ENCODE measurements around the gene KRT74.

KRT74 gene

DNA sequence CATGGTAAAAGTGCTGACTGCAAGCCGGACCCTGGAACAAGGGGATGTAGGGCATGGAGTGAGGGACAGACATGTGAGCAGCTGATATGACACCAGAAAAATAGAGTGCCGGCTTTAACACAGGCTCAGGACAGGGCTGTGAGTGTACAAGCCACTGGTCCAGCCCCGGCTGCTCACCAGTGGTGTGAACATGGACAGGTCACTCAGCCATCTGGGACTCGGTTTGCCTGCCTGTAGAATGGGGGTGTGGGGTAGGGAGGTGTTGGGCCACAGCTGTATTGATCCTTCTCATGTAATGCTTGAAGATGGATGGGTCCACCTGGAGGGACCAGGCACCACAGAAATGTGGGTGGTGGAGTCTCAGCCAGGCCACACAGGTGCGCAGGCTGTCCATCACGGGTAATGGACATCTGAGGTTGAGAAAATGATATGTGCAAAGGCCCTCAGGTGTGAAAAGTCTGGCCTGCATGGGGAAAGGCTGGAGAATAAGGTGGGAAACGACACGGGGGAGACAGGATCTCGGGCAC, 10.6 kb upstream of the KRT74 start:
- DNase-seq (ENCODE audit: extremely low read depth, low read depth): no peak
- TF ChIP-seq, protein P1, sequence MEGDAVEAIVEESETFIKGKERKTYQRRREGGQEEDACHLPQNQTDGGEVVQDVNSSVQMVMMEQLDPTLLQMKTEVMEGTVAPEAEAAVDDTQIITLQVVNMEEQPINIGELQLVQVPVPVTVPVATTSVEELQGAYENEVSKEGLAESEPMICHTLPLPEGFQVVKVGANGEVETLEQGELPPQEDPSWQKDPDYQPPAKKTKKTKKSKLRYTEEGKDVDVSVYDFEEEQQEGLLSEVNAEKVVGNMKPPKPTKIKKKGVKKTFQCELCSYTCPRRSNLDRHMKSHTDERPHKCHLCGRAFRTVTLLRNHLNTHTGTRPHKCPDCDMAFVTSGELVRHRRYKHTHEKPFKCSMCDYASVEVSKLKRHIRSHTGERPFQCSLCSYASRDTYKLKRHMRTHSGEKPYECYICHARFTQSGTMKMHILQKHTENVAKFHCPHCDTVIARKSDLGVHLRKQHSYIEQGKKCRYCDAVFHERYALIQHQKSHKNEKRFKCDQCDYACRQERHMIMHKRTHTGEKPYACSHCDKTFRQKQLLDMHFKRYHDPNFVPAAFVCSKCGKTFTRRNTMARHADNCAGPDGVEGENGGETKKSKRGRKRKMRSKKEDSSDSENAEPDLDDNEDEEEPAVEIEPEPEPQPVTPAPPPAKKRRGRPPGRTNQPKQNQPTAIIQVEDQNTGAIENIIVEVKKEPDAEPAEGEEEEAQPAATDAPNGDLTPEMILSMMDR (IDR thresholded peaks at IDR 0.05; ENCODE audit: low read depth, low read length, missing control alignments): no peak

DNA sequence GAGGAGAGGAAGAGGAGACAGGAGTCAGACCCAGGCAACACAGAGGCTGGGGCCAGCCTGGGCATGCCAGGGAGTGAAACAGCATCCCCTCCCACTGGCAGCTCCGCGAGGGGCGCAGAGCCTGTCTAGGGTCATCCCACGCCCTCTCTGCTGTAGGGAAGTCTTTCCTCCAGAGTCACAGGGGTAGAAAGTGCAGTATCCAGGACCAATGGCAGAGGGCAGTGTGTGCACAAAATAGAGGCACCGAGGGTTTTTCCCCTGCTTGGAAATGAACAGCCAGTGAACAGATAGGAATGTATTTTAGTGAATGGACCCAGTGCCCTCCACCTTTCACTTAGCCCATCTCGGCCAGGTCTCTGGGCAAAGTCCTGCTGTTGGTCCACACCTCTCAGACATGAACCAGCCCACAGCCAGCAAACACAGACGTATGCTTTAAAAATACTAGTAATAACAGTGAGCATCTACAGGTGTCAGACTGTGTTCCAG, 9.4 kb upstream of the KRT74 start:
- TF ChIP-seq, protein P1 (IDR thresholded peaks at IDR 0.05; ENCODE audit: low read depth, low read length, missing control alignments): peak; percentile 67
- peak; percentile 35 for DNase-seq (ENCODE audit: extremely low read depth, low read depth)
- H3K4me3 ChIP-seq (replicated peaks; ENCODE audit: low read depth, low read length): no peak overlapping the region

More for the DNA sequence above, 10.6 kb upstream of the KRT74 start:
- H3K4me3 ChIP-seq (replicated peaks; ENCODE audit: low read depth, low read length): no peak overlapping the region

DNA sequence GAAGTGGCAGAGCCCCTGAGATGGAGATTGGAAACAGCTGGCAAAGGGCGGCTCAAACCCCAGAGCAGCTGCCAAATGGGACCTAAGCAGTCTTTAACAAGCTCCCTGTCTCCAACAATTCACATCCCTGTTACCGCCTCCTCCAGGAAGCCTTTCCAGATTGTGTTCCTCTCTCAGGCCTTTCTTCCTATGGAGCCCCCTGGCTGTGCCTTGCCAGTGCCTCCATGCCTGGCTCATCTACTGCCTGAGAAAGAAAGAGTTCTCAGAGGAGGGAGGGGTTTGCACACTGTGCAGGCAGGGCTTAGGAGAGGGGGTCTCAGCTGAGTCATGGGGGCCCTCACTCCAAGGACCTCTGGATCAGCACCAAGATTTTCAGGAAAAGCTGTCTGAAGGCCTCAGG, 8.8 kb upstream of the KRT74 start:
- TF ChIP-seq, protein P1 (IDR thresholded peaks at IDR 0.05; ENCODE audit: low read depth, low read length, missing control alignments): no peak
- no peak overlapping the region for H3K4me3 ChIP-seq (replicated peaks; ENCODE audit: low read depth, low read length)
- no peak for DNase-seq (ENCODE audit: extremely low read depth, low read depth)

DNA sequence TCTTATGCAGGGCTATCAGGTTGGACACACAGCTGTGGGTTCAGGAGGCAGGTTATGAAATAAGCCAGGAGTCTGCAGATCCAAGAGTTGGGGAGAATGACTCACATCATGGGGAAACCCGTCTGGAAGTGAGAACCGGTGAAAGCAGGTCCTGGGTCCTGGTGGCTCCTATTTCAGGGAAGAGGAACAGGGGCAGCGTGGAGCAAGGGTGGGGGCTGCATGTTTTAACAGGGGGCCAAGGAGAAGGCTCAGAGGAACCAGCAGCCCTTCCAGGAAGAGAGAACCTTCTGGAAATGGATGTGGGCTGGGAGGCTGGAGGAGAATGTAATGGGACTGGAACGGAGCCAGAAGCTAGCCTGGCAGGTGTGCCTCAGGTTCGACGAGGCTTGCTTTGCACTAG, 7.8 kb upstream of the KRT74 start:
- no peak for DNase-seq (ENCODE audit: extremely low read depth, low read depth)
- H3K4me3 ChIP-seq (replicated peaks; ENCODE audit: low read depth, low read length): no peak overlapping the region
- TF ChIP-seq, protein P1 (IDR thresholded peaks at IDR 0.05; ENCODE audit: low read depth, low read length, missing control alignments): no peak

DNA sequence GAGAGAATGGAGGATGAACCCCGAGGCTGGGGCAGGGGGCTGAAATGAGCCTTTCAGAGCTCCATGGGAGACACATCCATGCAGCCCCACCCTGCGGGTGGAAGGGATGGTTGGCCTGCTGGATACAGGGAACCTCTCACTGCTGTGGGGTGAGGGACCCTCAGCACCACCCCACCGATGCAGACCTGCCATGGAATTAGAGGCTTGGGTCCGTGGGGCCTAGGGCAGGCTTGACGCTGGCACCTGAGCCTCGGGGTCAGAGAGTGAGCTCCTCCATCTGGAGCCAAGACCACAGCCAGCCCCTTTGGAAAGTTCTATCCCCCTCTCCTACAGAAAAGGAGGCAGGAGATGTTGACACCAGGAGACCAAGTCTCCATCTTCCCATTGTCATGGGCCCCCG, 7.4 kb upstream of the KRT74 start:
- DNase-seq (ENCODE audit: extremely low read depth, low read depth): no peak

DNA sequence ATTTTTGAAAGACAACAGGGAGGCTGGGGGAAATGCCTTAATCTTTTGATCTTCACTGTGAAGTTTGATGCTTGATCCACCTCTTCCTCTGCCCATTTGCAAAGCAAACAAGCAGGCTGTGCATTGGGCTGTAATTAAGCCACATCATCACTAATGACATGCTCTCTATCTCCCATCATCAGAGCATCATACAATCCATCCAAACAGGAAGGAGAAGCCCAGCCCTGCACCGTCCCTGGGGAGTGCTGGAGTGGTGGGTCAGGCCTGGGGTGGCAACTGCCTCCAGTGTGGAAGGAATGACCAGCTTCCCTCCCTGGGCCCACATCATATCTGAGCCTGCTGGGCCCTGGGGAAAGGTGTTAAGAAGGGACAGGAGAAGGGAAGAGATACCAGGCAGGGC, 6.9 kb upstream of the KRT74 start:
- no peak for DNase-seq (ENCODE audit: extremely low read depth, low read depth)
- no peak overlapping the region for H3K4me3 ChIP-seq (replicated peaks; ENCODE audit: low read depth, low read length)
- TF ChIP-seq, protein P1 (IDR thresholded peaks at IDR 0.05; ENCODE audit: low read depth, low read length, missing control alignments): no peak

More for the DNA sequence above, 7.4 kb upstream of the KRT74 start:
- TF ChIP-seq, protein P1 (IDR thresholded peaks at IDR 0.05; ENCODE audit: low read depth, low read length, missing control alignments): no peak
- no peak overlapping the region for H3K4me3 ChIP-seq (replicated peaks; ENCODE audit: low read depth, low read length)

All from HFF-Myc (cell line).